Gastroesophageal sphincter (tissue), 4 donors: ENCODE results near the gene PRKG1. TPM values are rescaled to one million over a fixed set of nuclear protein-coding genes. Genes with fewer than 3 reads are reported as not detected.

Source experiments
- ATAC-seq: fragments of 150-250 bp; one replicate; pipeline ENCODE4 v1.9.1; 2016; ENCODE audit warnings: mild to moderate bottlenecking, moderate library complexity
- H3K27ac ChIP-seq, 4 donors: fragments of 200-600 bp; sonication (generic) in 3 of 4; 1 replicate in 3 of 4; 2 replicates in 1 of 4; pipeline ENCODE4 v1.5.1; 2016 to 2019
- H3K27me3 ChIP-seq: fragments of 200-600 bp; sonication (generic); one replicate; pipeline ENCODE4 v1.5.1; 2019
- H3K36me3 ChIP-seq, 2 donors: fragments of 200-600 bp; sonication (generic); one replicate each; pipeline ENCODE4 v1.5.1; 2019; ENCODE audit warnings: control low read depth in 1 of 2
- H3K4me1 ChIP-seq, 3 donors: fragments of 200-600 bp; sonication (generic); 1 replicate in 2 of 3; 2 replicates in 1 of 3; pipeline ENCODE4 v1.5.1; 2016 to 2019; ENCODE audit warnings: control low read depth in 2 of 3
- H3K4me3 ChIP-seq, 2 donors: fragments of 200-600 bp; sonication (generic); one replicate each; pipeline ENCODE4 v1.5.1; 2019; ENCODE audit warnings: mild to moderate bottlenecking in 1 of 2, moderate library complexity in 1 of 2
- H3K9me3 ChIP-seq, 3 donors: fragments of 200-600 bp; sonication (generic); one replicate each; pipeline ENCODE4 v1.5.1; 2017 to 2019; ENCODE audit warnings: control low read depth in 2 of 3
- CTCF ChIP-seq, 4 experiments: fragments of 200-600 bp in 2 of 4; fragments of 450-650 bp in 2 of 4; sonication (generic) in 1 of 4; IDR thresholded peaks; one replicate each; pipeline ENCODE4 v1.5.1; 2017 to 2019; ENCODE audit warnings: antibody characterized with exemption in 4 of 4, mild to moderate bottlenecking in 2 of 4, moderate library complexity in 2 of 4
- EP300 ChIP-seq: sonication (generic); formaldehyde crosslinking; IDR thresholded peaks from one replicate; pipeline ENCODE4 v1.6.1; 2017; ENCODE audit warnings: antibody characterized with exemption, mild to moderate bottlenecking
- POLR2A ChIP-seq, 2 donors: fragments of 450-650 bp; IDR thresholded peaks; one replicate each; pipeline ENCODE4 v1.6.1; 2017; ENCODE audit warnings: antibody characterized with exemption in 2 of 2, mild to moderate bottlenecking in 2 of 2, moderate library complexity in 1 of 2
- POLR2AphosphoS5 ChIP-seq: sonication (generic); formaldehyde crosslinking; IDR thresholded peaks from one replicate; pipeline ENCODE4 v1.6.1; 2017; ENCODE audit warnings: antibody characterized with exemption
- WGBS, 2 donors: methylation state at CpG; one replicate each; pipeline ENCODE4 v1.1.5; 2018; ENCODE audit warnings: low coverage in 1 of 2; 5-methylcytosine and 5-hydroxymethylcytosine counted together
- total RNA-seq, 4 donors: library from RNA; depleted of rRNA; stranded (reverse); fragments of >200 nt; gene quantifications; one replicate each; pipeline ENCODE4 v1.1.0, GENCODE V29; 2016

The PRKG1 gene
- total RNA-seq, 4 donors from 2014 or later = 27.5 to 73.2 (median 39.2) TPM

- peaks cover 0 to 12% of the 10 kb centered on the region in 2 donors for H3K36me3 ChIP-seq
- H3K9me3 ChIP-seq = no peaks in the 10 kb centered on the region
- no peak for ATAC-seq
- TF ChIP-seq POLR2AphosphoS5 (no peak), CTCF (IDR thresholded peaks at IDR 0.05) (no peak), EP300 (no peak), POLR2A (IDR thresholded peaks at IDR 0.05) (no peak)
- no peaks in the 10 kb centered on the region for H3K4me1 ChIP-seq
- no peak overlapping the region for H3K27ac ChIP-seq
- no peaks in the 10 kb centered on the region for H3K27me3 ChIP-seq
- 85 to 86% methylated on average over 2 of the region's 2 CpGs for WGBS, 2 donors
- H3K4me3 ChIP-seq = no peak overlapping the region
These were observed 1208.9 kb downstream of the PRKG1 start for GRCh38 chr10:52283174-52283573.

- ATAC-seq = no peak
- Histone ChIP-seq H3K9me3 (no peaks in the 10 kb centered on the region), H3K36me3 (peaks cover 0 to 17% of the 10 kb centered on the region in 2 donors), H3K4me3 (no peak overlapping the region), H3K4me1 (no peaks in the 10 kb centered on the region), H3K27ac (no peak overlapping the region), H3K27me3 (no peaks in the 10 kb centered on the region)
- TF ChIP-seq POLR2AphosphoS5 (no peak), EP300 (no peak), POLR2A (IDR thresholded peaks at IDR 0.05) (no peak), CTCF (IDR thresholded peaks at IDR 0.05) (no peak)
- 81 to 87% methylated on average over 2 of the region's 2 CpGs for WGBS, 2 donors
These were observed 1210.2 kb downstream of the PRKG1 start for GRCh38 chr10:52284416-52285013.

GRCh38 chr10:52287866-52288265 is 1213.6 kb downstream of the PRKG1 start:
- no peak overlapping the region for H3K4me3 ChIP-seq
- no peaks in the 10 kb centered on the region for H3K27me3 ChIP-seq
- H3K4me1 ChIP-seq = no peaks in the 10 kb centered on the region
- WGBS, 2 donors = 89 to 93% methylated on average over 1 of the region's 1 CpG
- TF ChIP-seq POLR2A (IDR thresholded peaks at IDR 0.05) = no peak
- TF ChIP-seq POLR2AphosphoS5 = no peak
- no peak for TF ChIP-seq EP300
- TF ChIP-seq CTCF (IDR thresholded peaks at IDR 0.05) = no peak
- H3K36me3 ChIP-seq = peaks cover 0 to 16% of the 10 kb centered on the region in 2 donors
- ATAC-seq = no peak
- no peaks in the 10 kb centered on the region for H3K9me3 ChIP-seq
- no peak overlapping the region for H3K27ac ChIP-seq

GRCh38 chr10:52297747-52298146 is 1223.5 kb downstream of the PRKG1 start:
- Histone ChIP-seq H3K4me3 (no peak overlapping the region), H3K9me3 (peaks cover 0 to 4% (median 0%) of the 10 kb centered on the region in 3 donors), H3K27ac (no peak overlapping the region), H3K36me3 (peaks cover 0 to 10% of the 10 kb centered on the region in 2 donors), H3K27me3 (no peaks in the 10 kb centered on the region), H3K4me1 (no peaks in the 10 kb centered on the region)
- TF ChIP-seq CTCF (IDR thresholded peaks at IDR 0.05) (no peak), EP300 (no peak), POLR2AphosphoS5 (no peak), POLR2A (IDR thresholded peaks at IDR 0.05) (no peak)
- ATAC-seq = no peak
- 79% methylated on average over 3 to 4 of the region's 4 CpGs for WGBS, 2 donors

GRCh38 chr10:52300599-52301277 is 1226.5 kb downstream of the PRKG1 start:
- no peaks in the 10 kb centered on the region for H3K4me1 ChIP-seq
- H3K36me3 ChIP-seq = no peaks in the 10 kb centered on the region
- H3K27me3 ChIP-seq = no peaks in the 10 kb centered on the region
- H3K9me3 ChIP-seq = peaks cover 0 to 4% (median 0%) of the 10 kb centered on the region in 3 donors
- WGBS, 2 donors = 85 to 94% methylated on average over 3 to 4 of the region's 4 CpGs
- ATAC-seq = no peak
- H3K27ac ChIP-seq = no peak overlapping the region
- H3K4me3 ChIP-seq = no peak overlapping the region
- TF ChIP-seq POLR2A (IDR thresholded peaks at IDR 0.05) = no peak
- no peak for TF ChIP-seq POLR2AphosphoS5
- TF ChIP-seq CTCF (IDR thresholded peaks at IDR 0.05) = no peak
- TF ChIP-seq EP300 = no peak
